K562 (cell line): Measurements from ENCODE around the gene CCDC174. TPM values are rescaled to one million over a fixed set of nuclear protein-coding genes. Genes with fewer than 3 reads are reported as not detected.

ENCODE experiments used
- CBFA2T3 ChIP-seq: fragments of 450-650 bp; IDR thresholded peaks from 2 replicates; pipeline ENCODE4 v1.6.1; 2017
- CBX1 ChIP-seq: sonication (generic); IDR thresholded peaks from 2 replicates; pipeline ENCODE4 v1.6.1; 2016; ENCODE audit warnings: antibody characterized with exemption, low read depth, mild to moderate bottlenecking
- CREB3 ChIP-seq: fragments of 450-650 bp; conservative IDR thresholded peaks from 2 replicates; pipeline ENCODE4 v1.6.1; 2016; ENCODE audit warnings: missing genetic modification characterization, low read depth, mild to moderate bottlenecking, missing compliant biosample characterization, moderate library complexity
- CTCF ChIP-seq, 3 experiments: IDR thresholded peaks in 2 of 3; conservative IDR thresholded peaks in 1 of 3; 2 replicates each; pipeline ENCODE4 v1.5.1; 2011 to 2012; ENCODE audit warnings: low read length in 3 of 3, mild to moderate bottlenecking in 3 of 3, control low read depth in 2 of 3, improper control_type of control experiment in 1 of 3, inconsistent platforms in 1 of 3, low read depth in 1 of 3, mixed read lengths in 1 of 3, moderate library complexity in 1 of 3; ENCODE audit not compliant: insufficient read depth in 2 of 3
- CUX1 ChIP-seq: fragments of 200-800 bp; sonication (Bioruptor generic); IDR thresholded peaks from 2 replicates; pipeline ENCODE4 v1.6.1; 2016; ENCODE audit warnings: missing genetic modification characterization, missing compliant biosample characterization
- RBM34 ChIP-seq: fragments of 200-400 bp; formaldehyde crosslinking; IDR thresholded peaks from 2 replicates; pipeline ENCODE4 v1.6.1; 2018; ENCODE audit warnings: low read length, borderline replicate concordance; ENCODE audit not compliant: insufficient read depth
- RBM39 ChIP-seq: fragments of 200-400 bp; formaldehyde crosslinking; optimal IDR thresholded peaks from 2 replicates; pipeline ENCODE3; 2018; ENCODE audit warnings: low read depth, low read length
- TBL1XR1 ChIP-seq, 2 experiments: IDR thresholded peaks; 2 replicates each; pipeline ENCODE4 v1.6.1; 2012; ENCODE audit warnings: improper control_type of control experiment in 2 of 2, low read length in 2 of 2, mild to moderate bottlenecking in 1 of 2
- ZC3H11A ChIP-seq: IDR thresholded peaks from 2 replicates; pipeline ENCODE4 v1.6.1; 2012; ENCODE audit warnings: low read depth, low read length, improper control_type of control experiment
- ZNF277 ChIP-seq: fragments of 250-450 bp; sonication (Bioruptor Pico); IDR thresholded peaks from 2 replicates; pipeline ENCODE4 v1.8.0; 2022; ENCODE audit warnings: inconsistent platforms, mild to moderate bottlenecking, moderate library complexity, borderline replicate concordance
- ZNF57 ChIP-seq: fragments of 450-650 bp; formaldehyde crosslinking; IDR thresholded peaks from 2 replicates; pipeline ENCODE4 v1.4.0; 2020; ENCODE audit warnings: mild to moderate bottlenecking, moderate library complexity
- ZNF584 ChIP-seq: fragments of 200-800 bp; sonication (Bioruptor generic); IDR thresholded peaks from 2 replicates; pipeline ENCODE4 v1.6.1; 2016; ENCODE audit warnings: low read depth, mild to moderate bottlenecking, missing genetic modification characterization, missing compliant biosample characterization
- polyA plus RNA-seq, 8 experiments: library from polyadenylated mRNA; depleted of rRNA in 4 of 8; stranded (reverse) in 5 of 8; unstranded in 3 of 8; fragments of >200 nt; fragmentation: Nextera tagmentation in 2 of 8; fragmentation: Illumina TruSeq in 1 of 8; extraction: Ambion mirVana in 2 of 8; extraction: Trizol in 1 of 8; gene quantifications; 2 replicates each; pipeline versions ENCODE4 v1.2.1 to v1.2.3, GENCODE V29; 2011 to 2014; ENCODE audit warnings: inconsistent platforms in 1 of 8, missing spikeins in 1 of 8
- total RNA-seq, 7 experiments: library from RNA; depleted of rRNA in 6 of 7; stranded (reverse); fragments of >200 nt in 6 of 7; fragmentation: Illumina TruSeq in 2 of 7; extraction: Trizol in 2 of 7; gene quantifications; 2 replicates each; pipeline versions ENCODE4 v1.2.1 to v1.2.3, GENCODE V29; 2011 to 2021; ENCODE audit warnings: low replicate concordance in 1 of 7

Gene CCDC174
- total and polyA plus RNA-seq, 9 of the 15 experiments (the other 6 are each of a cell fraction or from before 2014, with no cell fraction given): 7.4 to 41.0 (median 28.5) TPM

- TF ChIP-seq CTCF (IDR thresholded peaks at IDR 0.05 in 2 of 3, conservative IDR thresholded peaks at IDR 0.05 in 1 of 3; ENCODE audit: insufficient read depth in 2 of 3, low read depth in 1 of 3, low read length in 3 of 3) (no peak), CREB3 (peak; percentile 14; the same call in 1 of the 2 replicates), ZNF277 (CRISPR knock-in tag) (no peak), ZNF57 (CRISPR knock-in tag) (0 out of 2 replicates have a peak, but pooled peaks have one; percentile 51), RBM39 (no peak), CBX1 (no peak), CUX1 (CRISPR knock-in tag) (0 out of 2 replicates have a peak, but pooled peaks have one; percentile 2), TBL1XR1 (IDR thresholded peaks at IDR 0.05; ENCODE audit: low read length in 2 of 2) (no peak), RBM34 (no peak), ZC3H11A (no peak), ZNF584 (CRISPR knock-in tag) (peak; percentile 93; the same call in 1 of the 2 replicates), CBFA2T3 (no peak)
Measured at GRCh38 chr3:14646131-14646573, 5.4 kb upstream of the CCDC174 start (continued).
